Lower leg skin (tissue), 4 donors: Measurements from ENCODE around the gene NKAIN4. TPM values are rescaled to one million over a fixed set of nuclear protein-coding genes. Genes with fewer than 3 reads are reported as not detected.

Experiments used
- DNase-seq, 2 donors: peaks; one replicate each; pipeline ENCODE4 v3.0.0-alpha.2; 2019; ENCODE audit warnings: low spot score in 2 of 2
- H3K4me3 ChIP-seq: fragments of 200-600 bp; sonication (generic); 2 replicates; pipeline ENCODE4 v1.5.1; 2017; ENCODE audit warnings: mild to moderate bottlenecking, low read depth; ENCODE audit not compliant: poor library complexity, severe bottlenecking
- POLR2A ChIP-seq, 2 donors: fragments of 450-650 bp; IDR thresholded peaks; one replicate each; pipeline ENCODE4 v1.6.1; 2016 to 2017; ENCODE audit warnings: antibody characterized with exemption in 2 of 2, mild to moderate bottlenecking in 1 of 2, moderate library complexity in 1 of 2
- WGBS, 2 donors: methylation state at CpG; one replicate each; pipeline ENCODE4 v1.1.5; 2018; 5-methylcytosine and 5-hydroxymethylcytosine counted together
- intact Hi-C: fragments of 100-400 bp; cut with DNase I; formaldehyde crosslinking; loops from one replicate; pipeline ENCODE4 v1.15.0; 2023; ENCODE audit warnings: low total_unique reads
- total RNA-seq, 4 donors: library from RNA; depleted of rRNA; stranded (reverse); fragments of >200 nt; gene quantifications; one replicate each; pipeline ENCODE4 v1.1.0, GENCODE V29; 2016
- TF ChIP-seq, protein P1 (sequence below), 3 donors: fragments of 450-650 bp; IDR thresholded peaks; one replicate each; pipeline ENCODE4 v1.5.1; 2016; ENCODE audit warnings: antibody characterized with exemption in 3 of 3, mild to moderate bottlenecking in 3 of 3, moderate library complexity in 2 of 3

The NKAIN4 gene
- total RNA-seq, 4 donors from 2014 or later = 0.23 to 1.1 TPM; not detected in 2

DNA sequence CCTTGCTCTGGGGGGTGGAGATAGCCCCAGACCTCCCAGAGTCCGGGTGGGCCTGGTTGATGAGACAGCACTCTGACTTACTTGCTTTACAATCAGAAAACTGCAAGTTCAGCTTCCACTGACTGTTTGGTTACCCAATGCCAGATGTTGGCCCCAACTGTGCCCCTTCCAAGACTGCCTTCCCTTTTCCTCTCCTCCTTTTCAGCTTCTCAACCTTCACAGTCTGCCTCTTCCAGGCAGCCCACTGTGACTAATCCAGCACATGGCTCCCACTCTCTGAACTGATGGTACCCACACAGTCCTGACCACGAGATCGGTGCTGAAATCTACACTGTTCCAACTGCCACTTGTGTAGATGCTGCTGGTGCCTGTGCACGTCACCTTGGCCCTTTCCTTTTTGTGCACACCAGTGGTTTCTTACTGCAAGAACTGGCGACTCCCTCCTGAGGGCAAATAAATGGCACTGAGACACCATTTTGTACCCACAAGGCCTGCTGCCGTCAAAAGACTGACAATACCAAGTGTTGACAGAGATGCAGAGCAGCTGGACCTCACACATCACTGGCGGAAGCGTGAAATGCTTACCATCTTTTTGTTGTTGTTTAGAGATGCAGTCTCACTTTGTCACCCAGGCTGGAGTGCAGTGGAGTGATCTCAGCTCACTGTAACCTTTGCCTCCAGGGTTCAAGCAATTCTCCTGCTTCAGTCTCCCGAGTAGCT is 16.5 kb upstream of the NKAIN4 start:
- TF ChIP-seq, protein P1, sequence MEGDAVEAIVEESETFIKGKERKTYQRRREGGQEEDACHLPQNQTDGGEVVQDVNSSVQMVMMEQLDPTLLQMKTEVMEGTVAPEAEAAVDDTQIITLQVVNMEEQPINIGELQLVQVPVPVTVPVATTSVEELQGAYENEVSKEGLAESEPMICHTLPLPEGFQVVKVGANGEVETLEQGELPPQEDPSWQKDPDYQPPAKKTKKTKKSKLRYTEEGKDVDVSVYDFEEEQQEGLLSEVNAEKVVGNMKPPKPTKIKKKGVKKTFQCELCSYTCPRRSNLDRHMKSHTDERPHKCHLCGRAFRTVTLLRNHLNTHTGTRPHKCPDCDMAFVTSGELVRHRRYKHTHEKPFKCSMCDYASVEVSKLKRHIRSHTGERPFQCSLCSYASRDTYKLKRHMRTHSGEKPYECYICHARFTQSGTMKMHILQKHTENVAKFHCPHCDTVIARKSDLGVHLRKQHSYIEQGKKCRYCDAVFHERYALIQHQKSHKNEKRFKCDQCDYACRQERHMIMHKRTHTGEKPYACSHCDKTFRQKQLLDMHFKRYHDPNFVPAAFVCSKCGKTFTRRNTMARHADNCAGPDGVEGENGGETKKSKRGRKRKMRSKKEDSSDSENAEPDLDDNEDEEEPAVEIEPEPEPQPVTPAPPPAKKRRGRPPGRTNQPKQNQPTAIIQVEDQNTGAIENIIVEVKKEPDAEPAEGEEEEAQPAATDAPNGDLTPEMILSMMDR (IDR thresholded peaks at IDR 0.05) = no peak
- TF ChIP-seq POLR2A (IDR thresholded peaks at IDR 0.05) = no peak
- no peak for DNase-seq
- H3K4me3 ChIP-seq = no peak overlapping the region
- intact Hi-C loops = no loop called here
- WGBS, 2 donors = 86 to 92% methylated on average over 9 of the region's 9 CpGs

DNA sequence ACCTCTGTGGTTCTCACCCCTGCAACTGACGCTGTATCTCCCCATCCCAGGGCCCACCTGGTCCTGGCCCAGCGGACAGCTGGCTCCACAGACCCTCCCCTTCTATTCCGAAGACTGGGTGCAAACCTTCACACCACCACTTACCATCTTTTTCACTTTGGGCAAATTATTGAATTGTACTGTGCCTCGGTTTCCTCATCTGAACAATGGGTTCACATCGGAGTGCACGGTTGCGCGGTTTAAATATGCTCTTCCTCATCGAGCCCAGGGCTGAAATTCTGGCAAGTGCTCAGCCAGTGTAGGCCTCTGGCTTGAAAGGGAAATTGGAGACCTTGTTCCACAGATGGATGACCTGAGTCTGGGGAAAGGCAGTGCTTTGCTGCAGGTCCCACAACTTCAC is 15.5 kb upstream of the NKAIN4 start:
- no peak for DNase-seq
- no peak overlapping the region for H3K4me3 ChIP-seq
- WGBS, 2 donors = 91 to 95% methylated on average over 9 of the region's 9 CpGs
- TF ChIP-seq, protein P1 (IDR thresholded peaks at IDR 0.05) = no peak
- no peak for TF ChIP-seq POLR2A (IDR thresholded peaks at IDR 0.05)
- intact Hi-C loops = no loop called here

DNA sequence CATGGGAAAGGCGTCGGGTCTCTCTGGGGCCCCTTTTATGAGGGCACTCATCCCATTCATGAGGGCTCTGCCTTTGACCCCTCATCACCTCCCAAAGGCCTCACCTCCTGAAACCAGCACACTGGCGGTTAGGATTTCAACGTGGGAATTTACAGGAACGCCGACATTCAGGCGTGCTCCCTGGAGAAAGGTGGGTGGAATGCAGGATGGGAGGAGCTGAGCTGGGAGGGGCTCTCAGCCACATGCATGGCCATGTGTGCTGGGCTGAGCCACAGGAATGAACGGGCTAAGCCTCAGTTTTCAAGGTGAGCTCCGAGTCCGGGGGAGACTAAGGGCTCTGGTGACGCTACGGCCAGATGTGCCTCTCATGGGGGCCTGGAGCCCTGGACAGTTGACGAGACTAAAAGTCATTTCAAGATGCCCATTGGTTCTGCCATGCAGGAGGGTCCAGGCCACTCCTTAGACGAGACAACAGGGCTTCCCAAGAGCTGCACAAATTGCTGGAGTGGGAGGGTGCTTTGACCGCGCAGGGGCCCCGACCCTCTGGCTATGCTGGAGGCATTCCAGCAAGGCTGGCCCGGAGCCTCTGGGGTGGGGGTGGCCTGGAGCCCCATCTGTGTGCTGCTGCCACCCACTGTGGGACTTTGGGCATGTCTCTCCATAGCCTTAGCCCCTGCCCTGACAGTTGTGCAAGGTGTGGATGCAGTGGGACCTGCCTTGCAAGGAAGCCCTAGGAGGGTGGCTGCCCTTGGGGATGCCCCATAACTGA is 14.6 kb upstream of the NKAIN4 start:
- TF ChIP-seq, protein P1 (IDR thresholded peaks at IDR 0.05) = no peak
- TF ChIP-seq POLR2A (IDR thresholded peaks at IDR 0.05) = no peak
- WGBS, 2 donors = 21 to 31% methylated on average over 11 to 18 of the region's 18 CpGs
- no peak for DNase-seq
- no peak overlapping the region for H3K4me3 ChIP-seq
- intact Hi-C loops = no loop called here

DNA sequence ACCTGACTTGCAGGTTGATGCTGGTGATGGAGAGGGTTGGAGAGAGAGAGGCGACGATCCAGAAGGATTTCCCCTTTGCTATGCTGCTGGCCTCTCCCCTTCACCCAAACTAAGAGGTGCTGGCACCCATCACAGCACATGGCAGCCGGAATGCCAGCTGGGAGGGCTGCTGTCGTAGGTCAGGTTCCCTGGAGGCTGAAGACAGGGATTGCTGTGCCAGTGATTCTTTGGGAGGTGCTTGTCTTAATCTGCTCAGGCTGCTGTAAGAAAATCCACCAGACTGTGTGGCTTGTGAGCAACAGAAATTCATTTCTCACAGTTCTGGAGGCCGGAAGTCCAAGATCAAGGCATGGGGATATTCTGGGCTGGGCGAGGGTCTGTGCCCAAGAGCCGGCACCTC is 14.0 kb upstream of the NKAIN4 start:
- 47 to 49% methylated on average over 7 of the region's 7 CpGs for WGBS, 2 donors
- DNase-seq = no peak

DNA sequence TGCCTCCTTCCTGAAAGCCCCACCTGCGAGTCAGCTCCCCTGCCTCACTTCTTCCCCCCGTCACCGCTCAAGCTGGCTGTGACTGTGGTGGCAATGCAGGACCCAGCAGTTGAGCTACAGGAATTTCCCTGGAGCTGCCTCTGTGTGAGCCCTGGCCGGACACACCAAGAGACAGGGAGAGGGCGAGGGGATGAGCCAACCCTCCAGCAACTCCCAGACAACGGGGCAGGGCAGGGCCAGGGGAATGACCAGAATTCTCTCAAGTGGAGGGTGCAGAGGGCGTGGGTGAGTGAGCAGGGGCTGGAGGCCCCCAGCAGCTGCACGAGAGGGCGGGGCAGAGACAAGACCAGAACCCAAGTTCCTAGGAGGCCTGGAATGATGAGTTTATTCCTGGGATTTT is 13.4 kb upstream of the NKAIN4 start:
- WGBS, 2 donors = 67 to 71% methylated on average over 9 of the region's 9 CpGs
- TF ChIP-seq POLR2A (IDR thresholded peaks at IDR 0.05) = no peak
- TF ChIP-seq, protein P1 (IDR thresholded peaks at IDR 0.05) = no peak
- intact Hi-C loops = no loop called here
- H3K4me3 ChIP-seq = no peak overlapping the region
- DNase-seq = no peak

More for the DNA sequence above, 14.0 kb upstream of the NKAIN4 start:
- intact Hi-C loops = no loop called here
- TF ChIP-seq, protein P1 (IDR thresholded peaks at IDR 0.05) = no peak
- TF ChIP-seq POLR2A (IDR thresholded peaks at IDR 0.05) = no peak
- no peak overlapping the region for H3K4me3 ChIP-seq
